H1 (cell line): ENCODE measurements around the gene PRSS3. TPM values are rescaled to one million over a fixed set of nuclear protein-coding genes. Genes with fewer than 3 reads are reported as not detected.

Experiments
- CTCF ChIA-PET: fragments of 300-600 bp; sonication (Branson Sonifier 250); formaldehyde crosslinking; loops from one replicate; lab custom pipeline; 2021; ENCODE audit not compliant: partially characterized antibody; lab: Charles Lee
- POLR2A ChIA-PET: fragments of 300-600 bp; sonication (Branson Sonifier 250); formaldehyde crosslinking; loops from one replicate; lab custom pipeline; 2021; ENCODE audit warnings: inconsistent platforms; ENCODE audit not compliant: partially characterized antibody; lab: Charles Lee
- DNase-seq, 2 experiments: peaks; one replicate each; pipeline versions ENCODE4 v3.0.0 to v3.0.0-alpha.2; 2010 to 2022; ENCODE audit warnings: low spot score in 2 of 2, low read depth in 1 of 2, mixed read lengths in 1 of 2
- FAIRE-seq: peaks from 2 replicates; lab custom pipeline; 2011; peaks lifted over from hg19 to GRCh38; lab: Jason Lieb, UNC
- H2AFZ ChIP-seq: 2 replicates; pipeline ENCODE4 v1.8.1; 2012; ENCODE audit warnings: low read length, inconsistent platforms
- H2AK5ac ChIP-seq: 2 replicates; pipeline ENCODE4 v1.6.1; 2013; ENCODE audit warnings: low read depth, low read length
- H2BK120ac ChIP-seq: replicated peaks from 2 replicates; pipeline ENCODE3; 2013; ENCODE audit warnings: low read depth, low read length, inconsistent platforms
- H2BK12ac ChIP-seq: 2 replicates; pipeline ENCODE4 v1.6.1; 2013; ENCODE audit warnings: low read depth, low read length
- H2BK15ac ChIP-seq: 2 replicates; pipeline ENCODE4 v1.6.1; 2013; ENCODE audit warnings: low read length
- H2BK20ac ChIP-seq: 2 replicates; pipeline ENCODE4 v1.6.1; 2013; ENCODE audit warnings: low read length
- H2BK5ac ChIP-seq: 2 replicates; pipeline ENCODE4 v1.6.1; 2013; ENCODE audit warnings: low read depth, low read length
- H3K14ac ChIP-seq: 2 replicates; pipeline ENCODE4 v1.6.1; 2013; ENCODE audit warnings: inconsistent platforms; ENCODE audit not compliant: insufficient read length
- H3K18ac ChIP-seq: 2 replicates; pipeline ENCODE4 v1.6.1; 2013; ENCODE audit warnings: low read length; ENCODE audit errors: extremely low read depth
- H3K23ac ChIP-seq: 2 replicates; pipeline ENCODE4 v1.6.1; 2013; ENCODE audit warnings: inconsistent platforms; ENCODE audit not compliant: insufficient read length
- H3K23me2 ChIP-seq: 2 replicates; pipeline ENCODE4 v1.6.1; 2013; ENCODE audit warnings: low read depth, low read length
- H3K27ac ChIP-seq: 2 replicates; pipeline ENCODE4 v1.6.1; 2011; ENCODE audit warnings: low read depth, low read length, inconsistent platforms
- H3K27me3 ChIP-seq, 4 experiments: replicated peaks in 1 of 4; 1 replicate in 1 of 4; 2 replicates in 3 of 4; pipeline versions ENCODE4 v1.6.1 to v1.8.1; 2011 to 2013; ENCODE audit warnings: low read length in 3 of 4, mild to moderate bottlenecking in 3 of 4, inconsistent platforms in 2 of 4, mixed read lengths in 2 of 4, moderate library complexity in 1 of 4; ENCODE audit not compliant: control insufficient read depth in 3 of 4, insufficient read depth in 3 of 4; ENCODE audit errors: extremely low read depth in 1 of 4
- H3K36me3 ChIP-seq, 4 experiments: 2 replicates each; pipeline versions ENCODE4 v1.6.1 to v1.8.1; 2011 to 2013; ENCODE audit warnings: mild to moderate bottlenecking in 4 of 4, low read length in 3 of 4, moderate library complexity in 2 of 4, control low read depth in 1 of 4, inconsistent platforms in 1 of 4; ENCODE audit not compliant: insufficient read depth in 4 of 4, control insufficient read depth in 2 of 4
- H3K4ac ChIP-seq: replicated peaks from 2 replicates; pipeline ENCODE3; 2013; ENCODE audit warnings: low read length, low read depth, mixed read lengths, inconsistent platforms; ENCODE audit not compliant: insufficient read length
- H3K4me1 ChIP-seq, 4 experiments: replicated peaks in 1 of 4; 1 replicate in 1 of 4; 2 replicates in 3 of 4; pipeline versions ENCODE4 v1.6.1 to v1.8.1; 2011 to 2013; ENCODE audit warnings: low read length in 3 of 4, inconsistent platforms in 2 of 4, mixed read lengths in 1 of 4; ENCODE audit not compliant: insufficient read depth in 4 of 4, control insufficient read depth in 3 of 4
- H3K4me2 ChIP-seq, 2 experiments: 2 replicates each; pipeline versions ENCODE4 v1.6.1 to v1.8.1; 2011 to 2013; ENCODE audit warnings: low read depth in 2 of 2, low read length in 2 of 2, control low read depth in 1 of 2, inconsistent platforms in 1 of 2, mild to moderate bottlenecking in 1 of 2; ENCODE audit not compliant: insufficient read depth in 1 of 2
- H3K4me3 ChIP-seq, 4 experiments: fragments of 200-600, 300-600 bp in 1 of 4; sonication (generic), shearing (Covaris generic), sonication (Bioruptor Twin) in 1 of 4; 2 replicates each; pipeline versions ENCODE4 v1.5.1 to v1.8.1; 2011 to 2016; ENCODE audit warnings: low read length in 4 of 4, low read depth in 3 of 4, control low read depth in 2 of 4, inconsistent platforms in 2 of 4, mild to moderate bottlenecking in 2 of 4, mixed read lengths in 1 of 4, moderate library complexity in 1 of 4; ENCODE audit not compliant: insufficient read depth in 2 of 4; ENCODE audit errors: extremely low read depth in 1 of 4
- H3K56ac ChIP-seq: replicated peaks from 2 replicates; pipeline ENCODE3; 2013; ENCODE audit warnings: low read depth, mild to moderate bottlenecking, mixed read lengths, low read length, inconsistent platforms; ENCODE audit not compliant: insufficient read length
- H3K79me1 ChIP-seq: 2 replicates; pipeline ENCODE4 v1.6.1; 2013; ENCODE audit warnings: low read depth, low read length, control low read depth
- H3K79me2 ChIP-seq, 2 experiments: 2 replicates each; pipeline versions ENCODE4 v1.6.1 to v1.8.1; 2012 to 2013; ENCODE audit warnings: low read length in 2 of 2, mild to moderate bottlenecking in 2 of 2, inconsistent platforms in 1 of 2; ENCODE audit not compliant: insufficient read depth in 2 of 2, control insufficient read depth in 1 of 2
- H3K9ac ChIP-seq, 4 experiments: replicated peaks in 1 of 4; 1 replicate in 1 of 4; 2 replicates in 3 of 4; pipeline versions ENCODE4 v1.6.1 to v1.8.1; 2011 to 2013; ENCODE audit warnings: low read depth in 3 of 4, low read length in 3 of 4, control low read depth in 2 of 4, mild to moderate bottlenecking in 2 of 4, moderate library complexity in 2 of 4, inconsistent platforms in 1 of 4; ENCODE audit errors: extremely low read depth in 1 of 4
- H3K9me3 ChIP-seq, 2 experiments: 2 replicates each; pipeline versions ENCODE4 v1.6.1 to v1.8.1; 2012 to 2013; ENCODE audit warnings: mild to moderate bottlenecking in 2 of 2, moderate library complexity in 2 of 2, control low read depth in 1 of 2, inconsistent platforms in 1 of 2, low read depth in 1 of 2, low read length in 1 of 2, mixed read lengths in 1 of 2; ENCODE audit not compliant: insufficient read depth in 2 of 2
- H4K20me1 ChIP-seq, 2 experiments: replicated peaks in 1 of 2; 2 replicates each; pipeline versions ENCODE3 to v1.8.1; 2011 to 2013; ENCODE audit warnings: inconsistent platforms in 2 of 2, low read length in 2 of 2, mild to moderate bottlenecking in 1 of 2; ENCODE audit not compliant: insufficient read depth in 2 of 2, control insufficient read depth in 1 of 2
- H4K5ac ChIP-seq: 2 replicates; pipeline ENCODE4 v1.6.1; 2013; ENCODE audit warnings: low read length, low read depth, mixed read lengths, inconsistent platforms; ENCODE audit not compliant: insufficient read length
- H4K8ac ChIP-seq: 2 replicates; pipeline ENCODE4 v1.8.0; 2013; ENCODE audit warnings: mild to moderate bottlenecking, moderate library complexity, low read length, inconsistent platforms; ENCODE audit not compliant: insufficient read depth; ENCODE audit errors: extremely low read depth
- H4K91ac ChIP-seq: replicated peaks from 2 replicates; pipeline ENCODE3; 2013; ENCODE audit warnings: low read length, mixed read lengths, inconsistent platforms; ENCODE audit not compliant: insufficient read length
- RXRA ChIP-seq: IDR thresholded peaks from 2 replicates; pipeline ENCODE4 v1.6.1; 2011; ENCODE audit warnings: low read depth, mild to moderate bottlenecking, low read length, moderate library complexity; ENCODE audit not compliant: insufficient read depth
- WGBS, 2 experiments: shearing (Covaris generic) in 1 of 2; methylation state at CpG; one replicate each; pipeline versions ENCODE4 v1.1.6 to v1.1.7; 2013 to 2015; ENCODE audit warnings: low lambda C conversion rate in 2 of 2, mixed read lengths in 2 of 2, inconsistent platforms in 1 of 2, low coverage in 1 of 2, missing lambda C conversion rate in 1 of 2; ENCODE audit not compliant: insufficient replicate concordance in 2 of 2, insufficient coverage in 1 of 2, insufficient read length in 1 of 2; ENCODE audit errors: extremely low coverage in 1 of 2, missing lambda C conversion rate in 1 of 2; 5-methylcytosine and 5-hydroxymethylcytosine counted together
- polyA plus RNA-seq, 7 experiments: library from polyadenylated mRNA; depleted of rRNA in 3 of 7; stranded (reverse) in 5 of 7; unstranded in 2 of 7; fragments of >200 nt in 5 of 7; fragments of 200-250 nt in 2 of 7; gene quantifications; 1 replicate in 5 of 7; 2 replicates in 1 of 7; 4 replicates in 1 of 7; pipeline versions ENCODE4 v1.2.1 to v1.2.3, GENCODE V29; 2011 to 2013; ENCODE audit warnings: missing spikeins in 2 of 7, mixed read lengths in 2 of 7
- total RNA-seq: library from RNA; stranded (reverse); fragmentation: NEBNext Ultra II Directional; extraction: Animal tissue kit (Norgen Biotek cat#: 25700); gene quantifications from 2 replicates; pipeline ENCODE4 v1.2.1, GENCODE V29; 2021

Gene PRSS3
- total and polyA plus RNA-seq, 2 of the 8 experiments (the other 6 are each of a cell fraction or from before 2014, with no cell fraction given): 0.12 TPM; not detected in 1

DNA sequence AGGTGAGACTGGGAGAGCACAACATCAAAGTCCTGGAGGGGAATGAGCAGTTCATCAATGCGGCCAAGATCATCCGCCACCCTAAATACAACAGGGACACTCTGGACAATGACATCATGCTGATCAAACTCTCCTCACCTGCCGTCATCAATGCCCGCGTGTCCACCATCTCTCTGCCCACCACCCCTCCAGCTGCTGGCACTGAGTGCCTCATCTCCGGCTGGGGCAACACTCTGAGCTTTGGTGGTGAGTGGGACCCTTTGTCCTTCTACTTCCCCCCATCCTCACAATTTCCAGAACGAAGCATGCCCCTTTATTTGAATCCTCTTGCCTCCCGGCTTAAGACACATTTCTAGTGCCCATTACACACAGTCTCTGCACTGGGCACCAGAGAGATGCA is 2.5 kb downstream of the PRSS3 start:
- no peak overlapping the region for H3K9ac ChIP-seq
- 73% methylated on average over 8 of the region's 8 CpGs; no CpG with 5 or more reads in 1 of the 2 experiments for WGBS, 2 experiments

More for the DNA sequence above, 2.5 kb downstream of the PRSS3 start:
- Histone ChIP-seq H3K36me3 (no peaks in the 10 kb centered on the region), H3K4me2 (no peak overlapping the region), H3K79me2 (no peaks in the 10 kb centered on the region), H2BK15ac (no peak overlapping the region), H4K8ac (no peak overlapping the region), H2BK20ac (no peak overlapping the region), H3K4me1 (peaks cover 2 to 8% (median 3%) of the 10 kb centered on the region in 4 experiments; a peak in 6 of 7 replicates), H2BK12ac (no peak overlapping the region), H3K23ac (no peak overlapping the region), H3K56ac (no peak overlapping the region), H2AFZ (no peak overlapping the region), H3K27me3 (no peaks in the 10 kb centered on the region), H2AK5ac (no peak overlapping the region), H3K79me1 (no peaks in the 10 kb centered on the region), H4K91ac (no peak overlapping the region), H3K4ac (no peak overlapping the region), H3K27ac (no peak overlapping the region), H2BK5ac (no peak overlapping the region), H4K5ac (no peak overlapping the region), H4K20me1 (no peaks in the 10 kb centered on the region), H3K14ac (no peak overlapping the region), H2BK120ac (no peak overlapping the region), H3K18ac (no peak overlapping the region), H3K4me3 (no peak overlapping the region), H3K9me3 (no peaks in the 10 kb centered on the region), H3K23me2 (no peaks in the 10 kb centered on the region)
- DNase-seq: no peak
- POLR2A ChIA-PET: no interaction called here
- TF ChIP-seq RXRA: no peak
- CTCF ChIA-PET: interaction anchor here (1.0 to 3.3 kb wide), 3 partner anchors 11 to 77 kb away, joined by 3 to 20 read pairs (median 3); no protein-coding TSS in a partner anchor
- FAIRE-seq: no peak
